Sigmoid colon (tissue), 3 donors: ENCODE measurements around the gene ZIC5.

Experiments used
- CTCF ChIP-seq, 4 experiments: fragments of 450-650 bp in 3 of 4; fragments of 200-600 bp in 1 of 4; IDR thresholded peaks; one replicate each; pipeline ENCODE4 v1.5.1; 2016 to 2019; ENCODE audit warnings: antibody characterized with exemption in 4 of 4, mild to moderate bottlenecking in 3 of 4, moderate library complexity in 2 of 4
- POLR2A ChIP-seq, 2 donors: fragments of 450-650 bp; IDR thresholded peaks; one replicate each; pipeline ENCODE4 v1.6.1; 2016; ENCODE audit warnings: antibody characterized with exemption in 2 of 2, mild to moderate bottlenecking in 2 of 2, moderate library complexity in 2 of 2

DNA sequence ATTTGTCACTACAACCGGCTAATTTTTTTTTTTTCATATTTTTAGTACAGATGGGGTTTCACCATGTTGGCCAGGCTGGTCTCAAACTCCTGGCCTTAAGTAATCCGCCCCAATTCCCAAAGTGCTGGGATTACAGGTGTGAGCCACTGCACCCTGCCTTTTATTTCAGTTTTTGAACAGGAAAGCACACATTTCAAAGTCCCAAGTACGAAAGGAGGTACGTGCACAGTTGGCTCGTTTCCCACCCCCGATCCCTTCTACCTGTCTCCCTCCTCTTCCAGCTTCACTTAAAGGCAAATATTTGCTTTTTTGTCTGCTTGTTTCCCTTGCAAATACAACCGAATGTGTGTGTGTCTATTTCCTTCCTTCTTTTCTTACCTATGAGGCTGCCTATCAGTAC is 30.5 kb downstream of the ZIC5 start:
- TF ChIP-seq CTCF (IDR thresholded peaks at IDR 0.05): no peak
- no peak for TF ChIP-seq POLR2A (IDR thresholded peaks at IDR 0.05)
